Fibroblast of the aortic adventitia (primary cell): ENCODE data around the gene KRTAP2-4. TPM values are rescaled to one million over a fixed set of nuclear protein-coding genes. Genes with fewer than 3 reads are reported as not detected.
"Not testable (repeated sequence)": the region's sequence is repeated elsewhere in the genome, so short reads cannot be mapped to it uniquely, and the experiment has no call there.

ENCODE experiments used
- DNase-seq: peaks from one replicate; pipeline ENCODE4 v3.0.0-alpha.2; 2010; ENCODE audit warnings: low read depth
- H3K4me3 ChIP-seq: 2 replicates; pipeline ENCODE4 v1.5.1; 2011; ENCODE audit warnings: low read depth, mild to moderate bottlenecking, control low read depth, low read length, moderate library complexity
- total RNA-seq: library from RNA; depleted of rRNA; stranded (reverse); fragments of >200 nt; gene quantifications from 2 replicates; pipeline ENCODE4 v1.2.3, GENCODE V29; 2012; ENCODE audit warnings: low replicate concordance
- TF ChIP-seq, protein P1 (sequence below): IDR thresholded peaks from 2 replicates; pipeline ENCODE4 v1.5.1; 2011; ENCODE audit warnings: mild to moderate bottlenecking, low read length, control low read depth, inconsistent platforms; ENCODE audit not compliant: insufficient read depth

Gene KRTAP2-4
- total RNA-seq, 1 donor: not detected

GRCh38 chr17:41101586-41102259 lies 36.0 kb upstream of the KRTAP2-4 start, which contains the start of gene KRTAP4-16:
TSS of gene KRTAP4-16 (minus strand) at chr17:41102209. CDS start at chr17:41102209, 0 bp downstream.
- TF ChIP-seq, protein P1, sequence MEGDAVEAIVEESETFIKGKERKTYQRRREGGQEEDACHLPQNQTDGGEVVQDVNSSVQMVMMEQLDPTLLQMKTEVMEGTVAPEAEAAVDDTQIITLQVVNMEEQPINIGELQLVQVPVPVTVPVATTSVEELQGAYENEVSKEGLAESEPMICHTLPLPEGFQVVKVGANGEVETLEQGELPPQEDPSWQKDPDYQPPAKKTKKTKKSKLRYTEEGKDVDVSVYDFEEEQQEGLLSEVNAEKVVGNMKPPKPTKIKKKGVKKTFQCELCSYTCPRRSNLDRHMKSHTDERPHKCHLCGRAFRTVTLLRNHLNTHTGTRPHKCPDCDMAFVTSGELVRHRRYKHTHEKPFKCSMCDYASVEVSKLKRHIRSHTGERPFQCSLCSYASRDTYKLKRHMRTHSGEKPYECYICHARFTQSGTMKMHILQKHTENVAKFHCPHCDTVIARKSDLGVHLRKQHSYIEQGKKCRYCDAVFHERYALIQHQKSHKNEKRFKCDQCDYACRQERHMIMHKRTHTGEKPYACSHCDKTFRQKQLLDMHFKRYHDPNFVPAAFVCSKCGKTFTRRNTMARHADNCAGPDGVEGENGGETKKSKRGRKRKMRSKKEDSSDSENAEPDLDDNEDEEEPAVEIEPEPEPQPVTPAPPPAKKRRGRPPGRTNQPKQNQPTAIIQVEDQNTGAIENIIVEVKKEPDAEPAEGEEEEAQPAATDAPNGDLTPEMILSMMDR: no peak
- H3K4me3 ChIP-seq: no peak within 1 kb of the TSS
- DNase-seq: no peak

- peak; percentile 28 for DNase-seq
- not testable (repeated sequence) for H3K4me3 ChIP-seq
These were observed 34.2 kb upstream of the KRTAP2-4 start for GRCh38 chr17:41099682-41100480.

GRCh38 chr17:41098481-41098880 lies 32.8 kb upstream of the KRTAP2-4 start:
- TF ChIP-seq, protein P1: no peak
- no peak for DNase-seq
- no peak overlapping the region for H3K4me3 ChIP-seq

DNA sequence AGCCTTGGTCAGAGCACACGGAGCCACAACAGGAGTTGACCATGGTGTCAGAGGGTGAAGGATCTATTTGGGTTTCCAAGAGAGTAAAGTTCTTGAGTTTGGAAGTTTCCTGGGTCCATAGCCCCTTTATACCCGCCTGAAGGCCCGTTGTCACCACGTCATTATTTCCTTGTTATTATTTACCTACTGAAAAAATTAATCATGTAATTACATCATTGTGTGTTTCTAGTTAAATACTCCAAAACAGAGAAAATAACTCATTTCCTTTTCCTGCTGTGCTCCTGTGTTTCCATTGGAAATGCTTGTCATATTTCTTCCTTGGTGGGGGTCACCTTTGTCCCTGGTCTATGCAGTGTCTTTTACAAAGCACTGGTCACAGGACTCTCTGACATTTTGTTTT lies 32.4 kb upstream of the KRTAP2-4 start, which contains the start of gene KRTAP4-8:
KRTAP4-8 (minus strand) TSS at position 101 of the 400 bp plus-strand sequence; CDS start at position 43, 58 bp downstream.
- TF ChIP-seq, protein P1: no peak
- no peak for DNase-seq
- no peak within 1 kb of the TSS for H3K4me3 ChIP-seq

DNA sequence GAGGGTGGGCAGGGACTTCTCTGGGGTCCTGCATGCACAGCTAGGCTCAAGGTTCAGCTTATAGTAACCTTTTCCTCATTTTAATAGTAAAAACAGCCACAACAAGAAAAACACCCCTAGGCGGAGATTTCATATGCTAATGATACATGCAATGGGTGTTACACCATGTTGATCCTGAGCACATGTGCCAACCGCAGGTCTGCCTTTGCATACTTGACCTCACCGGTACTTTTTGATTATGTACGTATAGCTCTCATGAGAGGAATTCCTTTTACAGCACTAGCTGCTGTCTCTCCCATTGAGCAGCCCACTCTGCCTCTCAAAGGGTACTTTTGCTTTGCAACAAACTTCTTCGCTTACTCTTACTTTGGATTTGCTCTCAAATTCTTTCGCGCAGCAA lies 30.4 kb upstream of the KRTAP2-4 start:
- no peak overlapping the region for H3K4me3 ChIP-seq
- TF ChIP-seq, protein P1: no peak
- no peak for DNase-seq

GRCh38 chr17:41088760-41089352 lies 23.2 kb upstream of the KRTAP2-4 start:
- not testable (repeated sequence) for H3K4me3 ChIP-seq, DNase-seq

GRCh38 chr17:41084100-41084856 lies 18.6 kb upstream of the KRTAP2-4 start, which contains the start of gene KRTAP4-7:
TSS of gene KRTAP4-7 (plus strand) at chr17:41084150. CDS start at chr17:41084207, 57 bp downstream.
- H3K4me3 ChIP-seq, DNase-seq: not testable (repeated sequence)

GRCh38 chr17:41083427-41083826 lies 17.7 kb upstream of the KRTAP2-4 start:
- H3K4me3 ChIP-seq, DNase-seq: not testable (repeated sequence)
